22Rv1 (cell line): Measurements from ENCODE around the gene PTCRA.
"Not testable (repeated sequence)": the region's sequence is repeated elsewhere in the genome, so short reads cannot be mapped to it uniquely, and the experiment has no call there.

Source experiments
- H3K27ac ChIP-seq: fragments of 450-650 bp; 2 replicates; pipeline ENCODE4 v1.5.1; 2017
- CTCF ChIP-seq: fragments of 450-650 bp; IDR thresholded peaks from 2 replicates; pipeline ENCODE4 v1.5.1; 2017; ENCODE audit warnings: mild to moderate bottlenecking
- ZFX ChIP-seq: fragments of 450-650 bp; IDR thresholded peaks from 2 replicates; pipeline ENCODE4 v1.6.1; 2017; ENCODE audit warnings: antibody characterized with exemption, borderline replicate concordance

The PTCRA gene

GRCh38 chr6:42938987-42939809 lies 23.3 kb downstream of the PTCRA start:
- H3K27ac ChIP-seq = 0 out of 2 replicates have a peak overlapping the region, but pooled peaks have one; percentile 10
- TF ChIP-seq ZFX = no peak

GRCh38 chr6:42939810-42940167 lies 23.9 kb downstream of the PTCRA start:
- TF ChIP-seq CTCF (no peak), ZFX (no peak)
- H3K27ac ChIP-seq = peak overlapping the region; percentile 10; the same call in 1 of the 2 replicates

DNA sequence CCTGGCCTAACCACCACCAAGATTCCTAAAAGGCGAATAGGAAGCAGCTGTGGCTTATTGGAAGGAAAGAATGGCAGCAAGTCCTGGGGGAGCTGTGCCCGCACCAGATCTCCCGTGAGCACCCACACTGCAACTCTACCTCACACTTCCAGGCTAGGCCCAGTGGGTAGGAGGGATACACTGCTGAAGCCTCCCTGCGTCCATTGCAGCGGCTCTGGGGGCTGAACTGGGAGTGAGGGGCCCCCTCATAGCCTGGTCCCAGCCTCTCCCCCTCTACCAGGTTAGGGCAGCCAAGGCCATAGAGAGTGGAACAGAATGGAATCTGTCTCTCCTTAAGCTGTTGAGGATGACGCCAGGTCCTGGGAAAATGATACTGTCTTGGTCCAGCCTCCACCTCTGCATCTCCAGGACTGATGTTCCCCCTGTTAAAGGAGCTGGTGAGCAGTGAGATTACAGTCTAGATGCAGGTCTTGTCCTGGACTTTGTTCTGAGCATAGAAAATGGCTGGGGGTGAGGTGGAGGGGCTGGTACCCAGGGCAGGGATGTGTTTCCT lies 24.7 kb downstream of the PTCRA start:
- TF ChIP-seq ZFX (no peak), CTCF (no peak)
- H3K27ac ChIP-seq = no peak overlapping the region; the same call in 1 of the 2 replicates

- not testable (repeated sequence) for H3K27ac ChIP-seq
Observed at GRCh38 chr6:42941356-42941755, 25.5 kb downstream of the PTCRA start.

DNA sequence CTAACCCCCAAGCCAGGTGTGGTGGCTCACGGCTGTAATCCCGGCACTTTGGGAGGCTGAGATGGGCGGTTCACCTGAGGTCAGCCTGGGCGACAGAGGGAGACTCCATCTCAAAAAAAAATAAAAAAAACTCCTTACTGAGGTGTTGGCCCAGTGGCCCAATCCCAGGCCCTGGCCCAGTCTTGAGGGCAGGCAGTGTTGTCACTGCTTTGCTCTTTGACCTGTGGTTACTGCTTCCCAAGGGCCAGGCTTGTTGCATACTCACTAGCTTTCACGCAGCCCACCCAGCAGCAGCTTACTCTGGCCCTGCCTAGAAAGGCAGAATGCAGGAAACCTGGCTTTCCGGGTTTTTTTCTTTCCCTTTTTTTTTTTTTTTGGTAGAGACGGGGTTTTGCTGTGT lies 26.6 kb downstream of the PTCRA start:
- no peak for TF ChIP-seq CTCF
- TF ChIP-seq ZFX = no peak
- no peak overlapping the region for H3K27ac ChIP-seq

GRCh38 chr6:42947950-42948349 lies 32.1 kb downstream of the PTCRA start:
- no peak overlapping the region for H3K27ac ChIP-seq
- TF ChIP-seq ZFX (no peak), CTCF (no peak)

DNA sequence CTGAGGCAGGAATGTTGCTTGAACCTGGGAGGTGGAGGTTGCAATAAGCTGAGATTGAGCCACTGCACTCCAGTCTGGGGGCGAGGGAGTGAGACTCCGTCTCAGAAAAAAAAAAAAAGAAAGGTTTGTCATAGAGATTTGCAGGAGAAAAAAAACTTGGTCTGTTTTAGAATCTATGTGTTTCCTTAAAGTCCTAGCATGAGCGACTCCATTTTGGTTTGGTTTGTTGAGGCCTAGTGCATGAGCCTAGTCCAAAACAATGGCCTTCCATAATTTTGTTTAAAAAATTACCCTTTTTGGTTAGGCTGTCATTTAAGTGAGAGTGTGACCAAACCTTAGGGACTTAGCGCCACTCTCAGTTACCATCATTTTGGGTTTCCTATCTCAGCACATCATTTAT lies 36.5 kb downstream of the PTCRA start:
- 0 out of 2 replicates have a peak overlapping the region, but pooled peaks have one; percentile 4 for H3K27ac ChIP-seq
- TF ChIP-seq CTCF (no peak), ZFX (no peak)

DNA sequence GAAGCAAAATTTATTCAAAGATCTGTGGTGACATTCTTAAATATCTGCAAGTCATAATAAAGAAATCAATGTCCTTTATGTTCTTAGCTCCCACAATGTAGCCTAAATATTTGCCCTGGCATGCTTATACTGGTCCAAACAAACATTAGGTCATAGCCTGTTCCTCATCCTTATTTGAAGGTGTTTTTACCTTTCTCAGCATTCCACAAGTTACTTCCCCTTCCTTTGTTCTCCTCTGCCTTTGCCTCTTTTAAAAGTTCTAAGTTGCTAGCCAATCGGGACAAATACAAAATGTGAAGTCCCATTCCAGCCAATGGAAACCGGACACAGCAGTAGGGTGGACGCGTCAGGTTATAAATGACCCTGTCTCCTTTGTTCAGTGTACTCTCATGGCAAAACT lies 38.6 kb downstream of the PTCRA start:
- peak overlapping the region; percentile 71 for H3K27ac ChIP-seq

GRCh38 chr6:42958125-42958524 lies 42.3 kb downstream of the PTCRA start:
- TF ChIP-seq ZFX (no peak), CTCF (no peak)
- no peak overlapping the region for H3K27ac ChIP-seq
